GM12878 (cell line): ENCODE results near the gene RINL. TPM values are rescaled to one million over a fixed set of nuclear protein-coding genes. Genes with fewer than 3 reads are reported as not detected.

ENCODE experiments used
- BACH1 ChIP-seq: fragments of 450-650 bp; IDR thresholded peaks from 2 replicates; pipeline ENCODE4 v1.6.1; 2017; ENCODE audit warnings: mild to moderate bottlenecking, borderline replicate concordance
- BCL11A ChIP-seq: IDR thresholded peaks from 2 replicates; pipeline ENCODE4 v1.6.1; 2011; ENCODE audit warnings: low read depth, low read length
- EP300 ChIP-seq, 2 experiments: fragments of 150-350 bp in 1 of 2; IDR thresholded peaks; 2 replicates each; pipeline ENCODE4 v1.6.1; 2011 to 2012; ENCODE audit warnings: low read depth in 2 of 2, low read length in 2 of 2, borderline replicate concordance in 1 of 2, improper control_type of control experiment in 1 of 2, inconsistent platforms in 1 of 2; ENCODE audit not compliant: control insufficient read depth in 1 of 2
- EZH2 ChIP-seq: IDR thresholded peaks from 2 replicates; pipeline ENCODE4 v1.6.1; 2012; ENCODE audit warnings: low read depth, mild to moderate bottlenecking, control low read depth, inconsistent platforms, low read length, borderline replicate concordance; ENCODE audit not compliant: control insufficient read depth
- GABPA ChIP-seq: IDR thresholded peaks from 2 replicates; pipeline ENCODE4 v1.6.1; 2014; ENCODE audit warnings: antibody characterized with exemption, low read depth, mild to moderate bottlenecking, inconsistent platforms
- MYB ChIP-seq: fragments of 150-350 bp; IDR thresholded peaks from 2 replicates; pipeline ENCODE4 v1.6.1; 2014; ENCODE audit warnings: mild to moderate bottlenecking, low read depth, low read length, borderline replicate concordance
- NFXL1 ChIP-seq: fragments of 450-650 bp; IDR thresholded peaks from 2 replicates; pipeline ENCODE4 v1.6.1; 2017; ENCODE audit warnings: antibody characterized with exemption, mild to moderate bottlenecking, borderline replicate concordance
- NR2F1 ChIP-seq: fragments of 450-650 bp; conservative IDR thresholded peaks from 2 replicates; pipeline ENCODE4 v1.6.1; 2017; ENCODE audit warnings: mild to moderate bottlenecking
- PAX8 ChIP-seq: fragments of 450-650 bp; IDR thresholded peaks from 2 replicates; pipeline ENCODE4 v1.6.1; 2017; ENCODE audit warnings: mild to moderate bottlenecking, moderate library complexity
- PML ChIP-seq: IDR thresholded peaks from 2 replicates; pipeline ENCODE4 v1.6.1; 2012; ENCODE audit warnings: low read length, inconsistent platforms
- RAD21 ChIP-seq: IDR thresholded peaks from 2 replicates; pipeline ENCODE4 v1.6.1; 2011; ENCODE audit warnings: mild to moderate bottlenecking, low read depth, low read length, moderate library complexity; ENCODE audit not compliant: insufficient read depth
- RBBP5 ChIP-seq: fragments of 200-600 bp; sonication (generic); conservative IDR thresholded peaks from 2 replicates; pipeline ENCODE4 v1.6.1; 2016
- SIN3A ChIP-seq: IDR thresholded peaks from 2 replicates; pipeline ENCODE4 v1.6.1; 2012; ENCODE audit warnings: low read depth, low read length, improper control_type of control experiment
- SMC3 ChIP-seq: IDR thresholded peaks from 2 replicates; pipeline ENCODE4 v1.6.1; 2011; ENCODE audit warnings: low read length, improper control_type of control experiment, borderline replicate concordance
- STAT1 ChIP-seq: fragments of 450-650 bp; conservative IDR thresholded peaks from 2 replicates; pipeline ENCODE4 v1.6.1; 2014; ENCODE audit warnings: antibody characterized with exemption, mild to moderate bottlenecking
- polyA plus RNA-seq, 11 experiments: library from polyadenylated mRNA; depleted of rRNA in 4 of 11; unstranded in 6 of 11; stranded (reverse) in 5 of 11; fragments of >200 nt; fragmentation: Nextera tagmentation in 4 of 11; fragmentation: Illumina TruSeq in 1 of 11; extraction: Ambion mirVana in 4 of 11; extraction: Trizol in 1 of 11; gene quantifications; 1 replicate in 1 of 11; 2 replicates in 10 of 11; pipeline versions ENCODE4 v1.2.1 to v1.2.3, GENCODE V29; 2011 to 2016; ENCODE audit warnings: inconsistent platforms in 2 of 11, missing spikeins in 2 of 11, low read depth in 1 of 11
- total RNA-seq, 4 experiments: library from RNA; depleted of rRNA in 3 of 4; stranded (reverse); fragments of >200 nt in 3 of 4; fragmentation: Illumina TruSeq in 1 of 4; extraction: Trizol in 1 of 4; gene quantifications; 2 replicates each; pipeline versions ENCODE4 v1.2.1 to v1.2.3, GENCODE V29; 2013 to 2021
- TF ChIP-seq, protein P1 (sequence below): IDR thresholded peaks from 2 replicates; pipeline ENCODE4 v1.6.1; 2012; ENCODE audit warnings: improper control_type of control experiment, low read depth, low read length; ENCODE audit not compliant: insufficient replicate concordance
- TF ChIP-seq, protein P2 (sequence below): IDR thresholded peaks from 2 replicates; pipeline ENCODE4 v1.6.1; 2011; ENCODE audit warnings: low read depth, low read length, improper control_type of control experiment, borderline replicate concordance
- TF ChIP-seq, protein P3 (sequence below): fragments of 450-650 bp; IDR thresholded peaks from 2 replicates; pipeline ENCODE4 v1.6.1; 2016; ENCODE audit warnings: mild to moderate bottlenecking
- TF ChIP-seq, protein P4 (sequence below): IDR thresholded peaks from 2 replicates; pipeline ENCODE4 v1.6.1; 2011; ENCODE audit warnings: mild to moderate bottlenecking, low read depth, low read length, moderate library complexity; ENCODE audit not compliant: insufficient replicate concordance

The RINL gene
- total and polyA plus RNA-seq, 10 of the 15 experiments (the other 5 are each of a cell fraction or from before 2014, with no cell fraction given), result 14.5 to 64.2 (median 47.6) TPM

DNA sequence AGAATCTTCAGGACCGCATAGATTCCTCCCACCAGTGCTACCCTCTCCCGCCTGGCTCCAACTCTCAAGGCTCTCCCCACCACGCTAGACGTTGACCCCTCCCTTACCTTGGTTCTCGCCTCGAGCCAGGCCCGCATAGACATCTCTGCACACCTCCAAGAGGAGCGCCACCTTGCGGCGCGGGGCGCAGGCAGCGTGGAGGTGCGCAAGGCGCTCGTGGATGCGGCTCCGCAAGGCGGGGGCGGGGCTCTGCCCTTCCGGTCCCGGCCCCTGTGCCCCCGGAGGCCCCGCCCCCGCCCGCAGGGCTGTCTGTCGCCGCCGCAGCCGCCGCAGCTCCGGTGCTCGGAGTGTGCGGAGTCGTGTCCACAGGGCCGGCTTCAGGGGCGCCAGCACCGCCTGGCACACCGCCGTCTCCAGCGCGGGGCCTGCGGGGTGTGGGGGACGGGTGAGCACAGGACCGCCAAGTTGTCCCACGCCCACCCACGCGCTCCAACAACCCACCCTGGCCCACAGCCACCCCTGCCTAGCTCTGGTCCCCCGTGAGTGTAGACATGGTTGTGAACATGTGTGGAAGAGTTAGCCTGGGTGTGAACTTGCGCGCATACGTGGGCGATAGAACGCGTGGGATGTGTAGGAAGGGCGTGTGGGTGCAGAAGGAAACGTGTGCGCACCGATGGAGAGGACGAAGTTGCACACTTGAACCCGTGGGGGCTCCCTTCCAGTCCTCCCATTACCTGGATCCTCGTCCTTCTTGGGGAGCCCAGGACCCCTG, 8.1 kb downstream of the RINL start (continued):
- TF ChIP-seq, protein P1, sequence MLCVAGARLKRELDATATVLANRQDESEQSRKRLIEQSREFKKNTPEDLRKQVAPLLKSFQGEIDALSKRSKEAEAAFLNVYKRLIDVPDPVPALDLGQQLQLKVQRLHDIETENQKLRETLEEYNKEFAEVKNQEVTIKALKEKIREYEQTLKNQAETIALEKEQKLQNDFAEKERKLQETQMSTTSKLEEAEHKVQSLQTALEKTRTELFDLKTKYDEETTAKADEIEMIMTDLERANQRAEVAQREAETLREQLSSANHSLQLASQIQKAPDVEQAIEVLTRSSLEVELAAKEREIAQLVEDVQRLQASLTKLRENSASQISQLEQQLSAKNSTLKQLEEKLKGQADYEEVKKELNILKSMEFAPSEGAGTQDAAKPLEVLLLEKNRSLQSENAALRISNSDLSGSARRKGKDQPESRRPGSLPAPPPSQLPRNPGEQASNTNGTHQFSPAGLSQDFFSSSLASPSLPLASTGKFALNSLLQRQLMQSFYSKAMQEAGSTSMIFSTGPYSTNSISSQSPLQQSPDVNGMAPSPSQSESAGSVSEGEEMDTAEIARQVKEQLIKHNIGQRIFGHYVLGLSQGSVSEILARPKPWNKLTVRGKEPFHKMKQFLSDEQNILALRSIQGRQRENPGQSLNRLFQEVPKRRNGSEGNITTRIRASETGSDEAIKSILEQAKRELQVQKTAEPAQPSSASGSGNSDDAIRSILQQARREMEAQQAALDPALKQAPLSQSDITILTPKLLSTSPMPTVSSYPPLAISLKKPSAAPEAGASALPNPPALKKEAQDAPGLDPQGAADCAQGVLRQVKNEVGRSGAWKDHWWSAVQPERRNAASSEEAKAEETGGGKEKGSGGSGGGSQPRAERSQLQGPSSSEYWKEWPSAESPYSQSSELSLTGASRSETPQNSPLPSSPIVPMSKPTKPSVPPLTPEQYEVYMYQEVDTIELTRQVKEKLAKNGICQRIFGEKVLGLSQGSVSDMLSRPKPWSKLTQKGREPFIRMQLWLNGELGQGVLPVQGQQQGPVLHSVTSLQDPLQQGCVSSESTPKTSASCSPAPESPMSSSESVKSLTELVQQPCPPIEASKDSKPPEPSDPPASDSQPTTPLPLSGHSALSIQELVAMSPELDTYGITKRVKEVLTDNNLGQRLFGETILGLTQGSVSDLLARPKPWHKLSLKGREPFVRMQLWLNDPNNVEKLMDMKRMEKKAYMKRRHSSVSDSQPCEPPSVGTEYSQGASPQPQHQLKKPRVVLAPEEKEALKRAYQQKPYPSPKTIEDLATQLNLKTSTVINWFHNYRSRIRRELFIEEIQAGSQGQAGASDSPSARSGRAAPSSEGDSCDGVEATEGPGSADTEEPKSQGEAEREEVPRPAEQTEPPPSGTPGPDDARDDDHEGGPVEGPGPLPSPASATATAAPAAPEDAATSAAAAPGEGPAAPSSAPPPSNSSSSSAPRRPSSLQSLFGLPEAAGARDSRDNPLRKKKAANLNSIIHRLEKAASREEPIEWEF, result no peak
- no peak for TF ChIP-seq EP300 (IDR thresholded peaks at IDR 0.05; ENCODE audit: borderline replicate concordance in 1 of 2, control insufficient read depth in 1 of 2, low read depth in 2 of 2, low read length in 2 of 2)
- no peak for TF ChIP-seq RBBP5
- TF ChIP-seq MYB, result no peak
- TF ChIP-seq SMC3, result peak; percentile 77
- TF ChIP-seq, protein P2, sequence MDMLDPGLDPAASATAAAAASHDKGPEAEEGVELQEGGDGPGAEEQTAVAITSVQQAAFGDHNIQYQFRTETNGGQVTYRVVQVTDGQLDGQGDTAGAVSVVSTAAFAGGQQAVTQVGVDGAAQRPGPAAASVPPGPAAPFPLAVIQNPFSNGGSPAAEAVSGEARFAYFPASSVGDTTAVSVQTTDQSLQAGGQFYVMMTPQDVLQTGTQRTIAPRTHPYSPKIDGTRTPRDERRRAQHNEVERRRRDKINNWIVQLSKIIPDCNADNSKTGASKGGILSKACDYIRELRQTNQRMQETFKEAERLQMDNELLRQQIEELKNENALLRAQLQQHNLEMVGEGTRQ, result no peak
- TF ChIP-seq, protein P3, sequence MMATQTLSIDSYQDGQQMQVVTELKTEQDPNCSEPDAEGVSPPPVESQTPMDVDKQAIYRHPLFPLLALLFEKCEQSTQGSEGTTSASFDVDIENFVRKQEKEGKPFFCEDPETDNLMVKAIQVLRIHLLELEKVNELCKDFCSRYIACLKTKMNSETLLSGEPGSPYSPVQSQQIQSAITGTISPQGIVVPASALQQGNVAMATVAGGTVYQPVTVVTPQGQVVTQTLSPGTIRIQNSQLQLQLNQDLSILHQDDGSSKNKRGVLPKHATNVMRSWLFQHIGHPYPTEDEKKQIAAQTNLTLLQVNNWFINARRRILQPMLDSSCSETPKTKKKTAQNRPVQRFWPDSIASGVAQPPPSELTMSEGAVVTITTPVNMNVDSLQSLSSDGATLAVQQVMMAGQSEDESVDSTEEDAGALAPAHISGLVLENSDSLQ, result no peak
- TF ChIP-seq SIN3A, result no peak
- TF ChIP-seq, protein P4, sequence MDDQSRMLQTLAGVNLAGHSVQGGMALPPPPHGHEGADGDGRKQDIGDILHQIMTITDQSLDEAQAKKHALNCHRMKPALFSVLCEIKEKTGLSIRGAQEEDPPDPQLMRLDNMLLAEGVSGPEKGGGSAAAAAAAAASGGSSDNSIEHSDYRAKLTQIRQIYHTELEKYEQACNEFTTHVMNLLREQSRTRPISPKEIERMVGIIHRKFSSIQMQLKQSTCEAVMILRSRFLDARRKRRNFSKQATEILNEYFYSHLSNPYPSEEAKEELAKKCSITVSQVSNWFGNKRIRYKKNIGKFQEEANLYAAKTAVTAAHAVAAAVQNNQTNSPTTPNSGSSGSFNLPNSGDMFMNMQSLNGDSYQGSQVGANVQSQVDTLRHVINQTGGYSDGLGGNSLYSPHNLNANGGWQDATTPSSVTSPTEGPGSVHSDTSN, result no peak
- no peak for TF ChIP-seq EZH2
- TF ChIP-seq NFXL1, result no peak
- peak; percentile 83 for TF ChIP-seq NR2F1
- TF ChIP-seq STAT1, result 0 out of 2 replicates have a peak, but pooled peaks have one; percentile 45
- TF ChIP-seq BACH1, result peak; percentile 98
- no peak for TF ChIP-seq PML
- TF ChIP-seq RAD21, result peak; percentile 78
- no peak for TF ChIP-seq GABPA
- TF ChIP-seq PAX8, result no peak
- no peak for TF ChIP-seq BCL11A
